Neural cell (in vitro differentiated cells): ENCODE data around the gene SLFNL1.

ENCODE experiments used
- EP300 ChIP-seq: fragments of 450-650 bp; conservative IDR thresholded peaks from 2 replicates; pipeline ENCODE4 v1.6.1; 2014; ENCODE audit warnings: antibody characterized with exemption, mild to moderate bottlenecking, moderate library complexity; ENCODE audit not compliant: poor library complexity, severe bottlenecking
- EZH2 ChIP-seq: fragments of 200-600, 300-800 bp; shearing (Covaris generic), sonication (generic); IDR thresholded peaks from 2 replicates; pipeline ENCODE4 v1.6.1; 2014; ENCODE audit warnings: antibody characterized with exemption, low read length, borderline replicate concordance, mild to moderate bottlenecking; ENCODE audit not compliant: insufficient read depth, poor library complexity, severe bottlenecking
- MXI1 ChIP-seq: fragments of 450-650 bp; conservative IDR thresholded peaks from 2 replicates; pipeline ENCODE4 v1.6.1; 2014; ENCODE audit warnings: antibody characterized with exemption, mild to moderate bottlenecking; ENCODE audit not compliant: poor library complexity, severe bottlenecking
- POLR2AphosphoS5 ChIP-seq: IDR thresholded peaks from 2 replicates; pipeline ENCODE4 v1.6.1; 2012
- RAD21 ChIP-seq: fragments of 450-650 bp; conservative IDR thresholded peaks from 2 replicates; pipeline ENCODE4 v1.6.1; 2014; ENCODE audit warnings: antibody characterized with exemption, mild to moderate bottlenecking, moderate library complexity
- SMC3 ChIP-seq: fragments of 450-650 bp; conservative IDR thresholded peaks from 2 replicates; pipeline ENCODE4 v1.6.1; 2014; ENCODE audit warnings: antibody characterized with exemption, mild to moderate bottlenecking, moderate library complexity; ENCODE audit not compliant: poor library complexity
- TAF1 ChIP-seq: IDR thresholded peaks from 2 replicates; pipeline ENCODE4 v1.6.1; 2012; ENCODE audit warnings: low read depth
- TF ChIP-seq, protein P1 (sequence below): fragments of 450-650 bp; IDR thresholded peaks from 2 replicates; pipeline ENCODE4 v1.5.1; 2014; ENCODE audit warnings: antibody characterized with exemption, mild to moderate bottlenecking, moderate library complexity; ENCODE audit not compliant: poor library complexity, severe bottlenecking
- TF ChIP-seq, protein P2 (sequence below): IDR thresholded peaks from 2 replicates; pipeline ENCODE4 v1.6.1; 2012; ENCODE audit warnings: borderline replicate concordance

- TF ChIP-seq SMC3, result no peak
- TF ChIP-seq, protein P1, sequence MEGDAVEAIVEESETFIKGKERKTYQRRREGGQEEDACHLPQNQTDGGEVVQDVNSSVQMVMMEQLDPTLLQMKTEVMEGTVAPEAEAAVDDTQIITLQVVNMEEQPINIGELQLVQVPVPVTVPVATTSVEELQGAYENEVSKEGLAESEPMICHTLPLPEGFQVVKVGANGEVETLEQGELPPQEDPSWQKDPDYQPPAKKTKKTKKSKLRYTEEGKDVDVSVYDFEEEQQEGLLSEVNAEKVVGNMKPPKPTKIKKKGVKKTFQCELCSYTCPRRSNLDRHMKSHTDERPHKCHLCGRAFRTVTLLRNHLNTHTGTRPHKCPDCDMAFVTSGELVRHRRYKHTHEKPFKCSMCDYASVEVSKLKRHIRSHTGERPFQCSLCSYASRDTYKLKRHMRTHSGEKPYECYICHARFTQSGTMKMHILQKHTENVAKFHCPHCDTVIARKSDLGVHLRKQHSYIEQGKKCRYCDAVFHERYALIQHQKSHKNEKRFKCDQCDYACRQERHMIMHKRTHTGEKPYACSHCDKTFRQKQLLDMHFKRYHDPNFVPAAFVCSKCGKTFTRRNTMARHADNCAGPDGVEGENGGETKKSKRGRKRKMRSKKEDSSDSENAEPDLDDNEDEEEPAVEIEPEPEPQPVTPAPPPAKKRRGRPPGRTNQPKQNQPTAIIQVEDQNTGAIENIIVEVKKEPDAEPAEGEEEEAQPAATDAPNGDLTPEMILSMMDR, result no peak
- TF ChIP-seq TAF1, result no peak
- no peak for TF ChIP-seq POLR2AphosphoS5
- no peak for TF ChIP-seq MXI1
- TF ChIP-seq EZH2, result no peak
- TF ChIP-seq, protein P2, sequence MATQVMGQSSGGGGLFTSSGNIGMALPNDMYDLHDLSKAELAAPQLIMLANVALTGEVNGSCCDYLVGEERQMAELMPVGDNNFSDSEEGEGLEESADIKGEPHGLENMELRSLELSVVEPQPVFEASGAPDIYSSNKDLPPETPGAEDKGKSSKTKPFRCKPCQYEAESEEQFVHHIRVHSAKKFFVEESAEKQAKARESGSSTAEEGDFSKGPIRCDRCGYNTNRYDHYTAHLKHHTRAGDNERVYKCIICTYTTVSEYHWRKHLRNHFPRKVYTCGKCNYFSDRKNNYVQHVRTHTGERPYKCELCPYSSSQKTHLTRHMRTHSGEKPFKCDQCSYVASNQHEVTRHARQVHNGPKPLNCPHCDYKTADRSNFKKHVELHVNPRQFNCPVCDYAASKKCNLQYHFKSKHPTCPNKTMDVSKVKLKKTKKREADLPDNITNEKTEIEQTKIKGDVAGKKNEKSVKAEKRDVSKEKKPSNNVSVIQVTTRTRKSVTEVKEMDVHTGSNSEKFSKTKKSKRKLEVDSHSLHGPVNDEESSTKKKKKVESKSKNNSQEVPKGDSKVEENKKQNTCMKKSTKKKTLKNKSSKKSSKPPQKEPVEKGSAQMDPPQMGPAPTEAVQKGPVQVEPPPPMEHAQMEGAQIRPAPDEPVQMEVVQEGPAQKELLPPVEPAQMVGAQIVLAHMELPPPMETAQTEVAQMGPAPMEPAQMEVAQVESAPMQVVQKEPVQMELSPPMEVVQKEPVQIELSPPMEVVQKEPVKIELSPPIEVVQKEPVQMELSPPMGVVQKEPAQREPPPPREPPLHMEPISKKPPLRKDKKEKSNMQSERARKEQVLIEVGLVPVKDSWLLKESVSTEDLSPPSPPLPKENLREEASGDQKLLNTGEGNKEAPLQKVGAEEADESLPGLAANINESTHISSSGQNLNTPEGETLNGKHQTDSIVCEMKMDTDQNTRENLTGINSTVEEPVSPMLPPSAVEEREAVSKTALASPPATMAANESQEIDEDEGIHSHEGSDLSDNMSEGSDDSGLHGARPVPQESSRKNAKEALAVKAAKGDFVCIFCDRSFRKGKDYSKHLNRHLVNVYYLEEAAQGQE, result no peak
- no peak for TF ChIP-seq EP300
- no peak for TF ChIP-seq RAD21
These were observed 35.2 kb downstream of the SLFNL1 start for GRCh38 chr1:40986328-40986783.
